GM12891 (cell line): ENCODE measurements around the gene COL5A1.

Source experiments
- DNase-seq: peaks from one replicate; pipeline ENCODE4 v3.0.0; 2011; ENCODE audit warnings: low spot score; ENCODE audit not compliant: insufficient read length
- FAIRE-seq: peaks from 2 replicates; lab custom pipeline; 2011; peaks lifted over from hg19 to GRCh38; lab: Jason Lieb, UNC
- PAX5 ChIP-seq: IDR thresholded peaks from 2 replicates; pipeline ENCODE4 v1.6.1; 2011; ENCODE audit warnings: low read length, moderate library complexity, mild to moderate bottlenecking; ENCODE audit not compliant: insufficient read depth, severe bottlenecking
- POLR2A ChIP-seq: IDR thresholded peaks from 2 replicates; pipeline ENCODE4 v1.6.1; 2011; ENCODE audit warnings: low read depth, low read length, control low read depth
- POLR2AphosphoS5 ChIP-seq: IDR thresholded peaks from 2 replicates; pipeline ENCODE4 v1.6.1; 2011; ENCODE audit warnings: low read depth, low read length, control low read depth
- POU2F2 ChIP-seq: IDR thresholded peaks from 2 replicates; pipeline ENCODE4 v1.6.1; 2011; ENCODE audit warnings: low read depth, mild to moderate bottlenecking, control low read depth, low read length, moderate library complexity
- SPI1 ChIP-seq: IDR thresholded peaks from 2 replicates; pipeline ENCODE4 v1.6.1; 2011; ENCODE audit warnings: low read depth, low read length, control low read depth
- TAF1 ChIP-seq: IDR thresholded peaks from 2 replicates; pipeline ENCODE4 v1.6.1; 2011; ENCODE audit warnings: low read depth, low read length, control low read depth

Gene COL5A1

GRCh38 chr9:134782921-134783698, 141.5 kb downstream of the COL5A1 start:
- TF ChIP-seq POLR2A = no peak
- TF ChIP-seq POLR2AphosphoS5 = no peak
- no peak for TF ChIP-seq POU2F2
- no peak for TF ChIP-seq PAX5
- no peak for TF ChIP-seq SPI1
- FAIRE-seq (no peak), DNase-seq (no peak)

GRCh38 chr9:134783699-134784039, 142.1 kb downstream of the COL5A1 start:
- DNase-seq (no peak), FAIRE-seq (no peak)
- no peak for TF ChIP-seq POLR2AphosphoS5
- no peak for TF ChIP-seq POU2F2
- no peak for TF ChIP-seq SPI1
- TF ChIP-seq PAX5 = no peak
- TF ChIP-seq POLR2A = no peak
- TF ChIP-seq TAF1 = no peak

- FAIRE-seq (no peak), DNase-seq (no peak)
- TF ChIP-seq POLR2A = no peak
- TF ChIP-seq POLR2AphosphoS5 = no peak
- no peak for TF ChIP-seq PAX5
- TF ChIP-seq POU2F2 = no peak
- no peak for TF ChIP-seq TAF1
- no peak for TF ChIP-seq SPI1
These were observed 143.1 kb downstream of the COL5A1 start for GRCh38 chr9:134784577-134785305.

GRCh38 chr9:134785325-134786108, 143.9 kb downstream of the COL5A1 start:
- DNase-seq = no peak
- TF ChIP-seq POLR2A (no peak), POLR2AphosphoS5 (no peak), POU2F2 (no peak), SPI1 (no peak), PAX5 (no peak), TAF1 (no peak)
- FAIRE-seq = no peak

- no peak for FAIRE-seq
- DNase-seq = no peak
- TF ChIP-seq POLR2AphosphoS5 = no peak
- TF ChIP-seq TAF1 = no peak
- no peak for TF ChIP-seq PAX5
- no peak for TF ChIP-seq POLR2A
- no peak for TF ChIP-seq SPI1
- TF ChIP-seq POU2F2 = no peak
These were observed 146.3 kb downstream of the COL5A1 start for GRCh38 chr9:134787601-134788531.

- TF ChIP-seq SPI1 (no peak), POU2F2 (no peak), PAX5 (no peak), POLR2AphosphoS5 (no peak)
- no peak for FAIRE-seq
- DNase-seq = no peak
These were observed 147.6 kb downstream of the COL5A1 start for GRCh38 chr9:134789168-134789567.

GRCh38 chr9:134791009-134791408, 149.4 kb downstream of the COL5A1 start:
- no peak for FAIRE-seq
- no peak for DNase-seq
- TF ChIP-seq SPI1 (no peak), POLR2A (no peak), TAF1 (no peak), POU2F2 (no peak), POLR2AphosphoS5 (no peak), PAX5 (no peak)

- FAIRE-seq (no peak), DNase-seq (no peak)
- TF ChIP-seq POLR2A = no peak
- TF ChIP-seq POU2F2 = no peak
- no peak for TF ChIP-seq PAX5
- TF ChIP-seq TAF1 = no peak
- TF ChIP-seq POLR2AphosphoS5 = no peak
- TF ChIP-seq SPI1 = no peak
These were observed 151.0 kb downstream of the COL5A1 start for GRCh38 chr9:134792627-134793026.

GRCh38 chr9:134793288-134794188, 151.9 kb downstream of the COL5A1 start:
- no peak for FAIRE-seq
- DNase-seq = no peak
- TF ChIP-seq TAF1 (no peak), POLR2AphosphoS5 (no peak), POU2F2 (no peak), PAX5 (no peak), POLR2A (no peak), SPI1 (no peak)
